GM12801 (cell line): Measurements from ENCODE around the gene LRRC26.

Experiments used
- TF ChIP-seq, protein P1 (sequence below): IDR thresholded peaks from one replicate; pipeline ENCODE4 v1.5.1; 2011; ENCODE audit warnings: control low read depth; ENCODE audit not compliant: insufficient read length; ENCODE audit errors: extremely low read depth

LRRC26 gene

GRCh38 chr9:137157618-137158415 is 12.0 kb downstream of the LRRC26 start:
- TF ChIP-seq, protein P1, sequence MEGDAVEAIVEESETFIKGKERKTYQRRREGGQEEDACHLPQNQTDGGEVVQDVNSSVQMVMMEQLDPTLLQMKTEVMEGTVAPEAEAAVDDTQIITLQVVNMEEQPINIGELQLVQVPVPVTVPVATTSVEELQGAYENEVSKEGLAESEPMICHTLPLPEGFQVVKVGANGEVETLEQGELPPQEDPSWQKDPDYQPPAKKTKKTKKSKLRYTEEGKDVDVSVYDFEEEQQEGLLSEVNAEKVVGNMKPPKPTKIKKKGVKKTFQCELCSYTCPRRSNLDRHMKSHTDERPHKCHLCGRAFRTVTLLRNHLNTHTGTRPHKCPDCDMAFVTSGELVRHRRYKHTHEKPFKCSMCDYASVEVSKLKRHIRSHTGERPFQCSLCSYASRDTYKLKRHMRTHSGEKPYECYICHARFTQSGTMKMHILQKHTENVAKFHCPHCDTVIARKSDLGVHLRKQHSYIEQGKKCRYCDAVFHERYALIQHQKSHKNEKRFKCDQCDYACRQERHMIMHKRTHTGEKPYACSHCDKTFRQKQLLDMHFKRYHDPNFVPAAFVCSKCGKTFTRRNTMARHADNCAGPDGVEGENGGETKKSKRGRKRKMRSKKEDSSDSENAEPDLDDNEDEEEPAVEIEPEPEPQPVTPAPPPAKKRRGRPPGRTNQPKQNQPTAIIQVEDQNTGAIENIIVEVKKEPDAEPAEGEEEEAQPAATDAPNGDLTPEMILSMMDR, result no peak

DNA sequence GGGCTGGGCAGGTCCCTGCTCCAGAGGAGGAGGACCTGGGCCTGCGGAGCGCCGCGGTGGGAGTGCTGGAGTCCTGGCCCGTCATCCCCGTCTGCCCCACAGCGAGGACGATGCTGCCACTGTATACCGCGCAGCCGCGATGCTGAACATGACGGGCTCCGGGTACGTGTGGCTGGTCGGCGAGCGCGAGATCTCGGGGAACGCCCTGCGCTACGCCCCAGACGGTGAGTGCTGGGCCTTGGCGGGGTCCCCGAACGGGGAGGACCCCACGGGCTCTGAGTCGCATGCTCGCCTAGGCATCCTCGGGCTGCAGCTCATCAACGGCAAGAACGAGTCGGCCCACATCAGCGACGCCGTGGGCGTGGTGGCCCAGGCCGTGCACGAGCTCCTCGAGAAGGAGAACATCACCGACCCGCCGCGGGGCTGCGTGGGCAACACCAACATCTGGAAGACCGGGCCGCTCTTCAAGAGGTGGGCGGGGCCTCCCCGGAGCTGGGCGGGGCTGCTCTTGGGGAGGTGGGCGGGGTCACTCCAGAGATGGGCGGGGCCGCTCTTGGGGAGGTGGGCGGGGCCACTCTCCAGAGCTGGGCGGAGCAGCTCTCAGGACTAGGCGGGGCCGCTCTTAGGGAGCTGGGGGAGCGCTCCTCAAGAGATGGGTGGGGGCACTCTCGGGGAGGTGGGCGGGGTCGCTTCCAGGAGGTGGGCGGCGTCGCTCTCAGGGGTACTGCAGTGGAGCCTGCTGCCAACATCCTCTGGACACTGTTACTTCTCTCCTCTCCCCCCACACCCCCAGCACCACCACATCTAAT is 13.1 kb downstream of the LRRC26 start:
- TF ChIP-seq, protein P1, result no peak

- TF ChIP-seq, protein P1, result no peak
Observed at GRCh38 chr9:137152844-137153405, 16.9 kb downstream of the LRRC26 start.

DNA sequence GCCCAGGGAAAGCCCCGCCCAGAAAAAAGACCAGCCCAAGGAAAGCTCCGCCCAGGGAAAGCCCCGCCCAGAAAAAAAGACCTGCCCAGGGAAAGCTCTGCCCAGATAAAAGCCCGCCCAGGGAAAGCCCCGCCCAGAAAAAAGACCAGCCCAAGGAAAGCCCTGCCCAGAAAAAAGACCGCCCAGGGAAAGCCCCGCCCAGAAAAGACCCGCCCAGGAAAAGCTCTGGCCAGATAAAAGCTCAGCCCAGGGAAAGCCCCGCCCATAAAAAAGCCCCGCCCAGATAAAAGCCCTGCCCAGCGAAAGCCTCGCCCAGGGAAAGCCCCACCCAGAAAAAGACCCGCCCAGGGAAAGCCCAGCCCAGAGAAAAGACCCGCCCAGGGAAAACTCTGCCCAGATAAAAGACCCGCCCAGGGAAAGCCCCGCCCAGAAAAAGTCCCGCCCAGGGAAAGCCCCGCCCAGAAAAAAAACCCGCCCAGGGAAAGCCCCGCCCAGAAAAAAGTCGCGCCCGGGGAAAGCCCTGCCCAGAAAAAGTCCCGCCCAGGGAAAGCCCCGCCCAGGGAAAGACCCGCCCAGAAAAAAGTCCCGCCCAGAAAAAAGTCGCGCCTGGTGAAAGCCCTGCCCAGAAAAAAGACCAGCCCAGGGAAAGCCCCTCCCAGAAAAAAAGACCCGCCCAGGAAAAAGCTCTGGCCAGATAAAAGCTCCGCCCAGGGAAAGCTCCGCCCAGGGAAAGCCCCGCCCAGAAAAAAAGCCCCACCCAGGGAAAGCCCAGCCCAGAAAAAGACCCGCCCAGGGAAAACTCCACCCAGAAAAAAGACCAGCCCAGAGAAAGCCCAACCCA is 19.0 kb downstream of the LRRC26 start:
- TF ChIP-seq, protein P1, result no peak

- TF ChIP-seq, protein P1, result no peak
Observed at GRCh38 chr9:137149942-137150616, 19.8 kb downstream of the LRRC26 start.

DNA sequence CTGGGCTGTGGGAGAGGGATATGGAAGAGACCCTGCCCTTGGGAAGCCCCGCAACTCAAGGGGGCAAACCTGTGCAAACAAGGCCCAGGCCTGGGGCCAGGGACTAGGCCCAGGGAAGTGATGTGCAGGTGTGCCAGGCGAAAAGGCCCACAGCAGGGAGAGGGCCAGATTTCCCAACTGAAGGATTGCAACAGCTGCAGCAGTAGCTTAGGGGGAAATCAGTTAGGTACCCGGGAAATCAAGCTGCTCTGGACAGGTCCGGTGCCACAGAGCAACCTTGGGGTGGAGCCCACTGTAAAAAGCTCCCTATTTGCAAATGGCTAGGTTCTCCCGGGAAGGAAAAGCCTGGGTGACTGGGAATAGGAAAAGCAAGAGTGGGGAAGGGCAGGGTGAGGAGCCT is 20.5 kb downstream of the LRRC26 start:
- TF ChIP-seq, protein P1, result no peak
